ES-I3 (cell line): ENCODE measurements around the gene CDK2AP2.
"Not testable (repeated sequence)": the region's sequence is repeated elsewhere in the genome, so short reads cannot be mapped to it uniquely, and the experiment has no call there.

Source experiments
- H3K36me3 ChIP-seq: 2 replicates; pipeline ENCODE4 v1.6.1; 2013; ENCODE audit warnings: mild to moderate bottlenecking, low read length, control low read depth, moderate library complexity; ENCODE audit not compliant: insufficient read depth
- H3K4me1 ChIP-seq: 2 replicates; pipeline ENCODE4 v1.6.1; 2013; ENCODE audit warnings: mild to moderate bottlenecking, control low read depth, low read length; ENCODE audit not compliant: insufficient read depth
- H3K9ac ChIP-seq: 2 replicates; pipeline ENCODE4 v1.6.1; 2013; ENCODE audit warnings: low read depth, mild to moderate bottlenecking, low read length, moderate library complexity
- H3K9me3 ChIP-seq: 2 replicates; pipeline ENCODE4 v1.6.1; 2013; ENCODE audit warnings: mild to moderate bottlenecking, low read length, moderate library complexity; ENCODE audit not compliant: control insufficient read depth, insufficient read depth

Gene CDK2AP2

GRCh38 chr11:67482827-67483798 is 24.8 kb downstream of the CDK2AP2 start, which contains the start of gene AIP:
AIP (plus strand) TSS chr11:67483026; CDS start chr11:67483159, 133 bp downstream.
- H3K36me3 ChIP-seq = no peaks in the 10 kb centered on the region
- H3K9ac ChIP-seq = peak within 1 kb of the TSS; percentile 84
- 0 out of 2 replicates have a peak, but pooled peaks cover 3% of the 10 kb centered on the region for H3K4me1 ChIP-seq
- H3K9me3 ChIP-seq = no peaks in the 10 kb centered on the region

DNA sequence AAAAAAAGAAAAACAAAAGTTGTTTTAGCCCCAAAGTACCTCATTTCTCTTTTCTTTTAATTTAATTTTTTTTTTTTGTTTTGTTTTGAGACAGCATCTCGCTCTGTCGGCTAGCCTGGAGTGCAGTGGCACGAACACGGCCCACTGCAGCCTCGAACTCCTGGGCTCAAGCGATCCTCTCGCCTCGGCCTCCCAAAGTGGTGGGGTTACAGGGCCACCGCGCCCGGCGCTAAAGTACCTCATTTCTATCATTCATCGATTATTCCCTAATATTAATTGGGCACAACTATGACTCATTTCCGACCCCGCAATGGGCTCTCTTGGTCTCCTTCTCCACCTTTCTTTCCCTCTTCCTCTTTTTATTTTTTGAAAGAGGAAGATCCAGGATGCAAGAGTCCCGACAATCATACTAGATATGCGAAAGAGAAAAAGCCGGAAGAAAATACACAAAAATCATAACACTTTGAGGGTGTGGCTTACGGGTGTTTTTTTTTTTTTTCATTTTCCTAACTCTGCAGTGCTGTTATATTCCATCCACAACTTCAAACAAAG is 25.6 kb downstream of the CDK2AP2 start:
- H3K9ac ChIP-seq = peak overlapping the region; percentile 84
- H3K4me1 ChIP-seq = 0 out of 2 replicates have a peak, but pooled peaks cover 3% of the 10 kb centered on the region
- H3K36me3 ChIP-seq = no peaks in the 10 kb centered on the region
- H3K9me3 ChIP-seq = no peaks in the 10 kb centered on the region

DNA sequence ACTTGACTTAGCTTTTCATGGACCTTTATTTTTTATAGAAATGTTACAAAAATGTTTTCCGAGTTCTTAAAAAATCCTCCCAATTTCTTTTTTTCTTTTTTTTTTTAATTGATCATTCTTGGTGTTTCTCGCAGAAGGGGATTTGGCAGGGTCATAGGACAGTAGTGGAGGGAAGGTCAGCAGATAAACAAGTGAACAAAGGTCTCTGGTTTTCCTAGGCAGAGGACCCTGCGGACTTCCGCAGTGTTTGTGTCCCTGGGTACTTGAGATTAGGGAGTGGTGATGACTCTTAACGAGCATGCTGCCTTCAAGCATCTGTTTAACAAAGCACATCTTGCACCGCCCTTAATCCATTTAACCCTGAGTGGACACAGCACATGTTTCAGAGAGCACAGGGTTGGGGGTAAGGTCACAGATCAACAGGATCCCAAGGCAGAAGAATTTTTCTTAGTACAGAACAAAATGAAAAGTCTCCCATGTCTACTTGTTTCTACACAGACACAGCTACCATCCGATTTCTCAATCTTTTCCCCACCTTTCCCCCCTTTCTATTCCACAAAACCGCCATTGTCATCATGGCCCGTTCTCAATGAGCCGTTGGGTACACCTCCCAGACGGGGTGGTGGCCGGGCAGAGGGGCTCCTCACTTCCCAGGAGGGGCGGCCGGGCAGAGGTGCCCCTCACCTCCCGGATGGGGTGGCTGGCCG is 30.5 kb downstream of the CDK2AP2 start:
- not testable (repeated sequence) for H3K9ac ChIP-seq, H3K4me1 ChIP-seq, H3K36me3 ChIP-seq, H3K9me3 ChIP-seq

DNA sequence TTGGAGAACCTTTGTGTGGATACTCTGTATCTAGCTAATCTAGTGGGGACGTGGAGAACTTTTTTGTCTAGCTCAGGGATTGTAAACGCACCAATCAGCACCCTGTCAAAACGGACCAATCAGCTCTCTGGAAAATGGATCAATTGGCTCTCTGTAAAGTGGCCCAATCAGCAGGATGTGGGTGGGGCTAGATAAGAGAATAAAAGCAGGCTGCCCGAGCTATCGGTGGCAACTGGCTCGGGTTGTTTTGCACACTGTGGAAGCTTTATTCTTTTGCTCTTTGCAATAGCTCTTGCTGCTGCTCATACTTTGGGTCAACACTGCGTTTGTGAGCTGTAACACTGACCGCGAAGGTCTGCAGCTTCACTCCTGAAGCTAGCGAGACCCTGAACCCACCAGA is 31.3 kb downstream of the CDK2AP2 start:
- not testable (repeated sequence) for H3K36me3 ChIP-seq, H3K4me1 ChIP-seq, H3K9ac ChIP-seq, H3K9me3 ChIP-seq

GRCh38 chr11:67472882-67473281 is 35.1 kb downstream of the CDK2AP2 start:
- no peaks in the 10 kb centered on the region for H3K4me1 ChIP-seq
- no peak overlapping the region for H3K9ac ChIP-seq
- H3K9me3 ChIP-seq = no peaks in the 10 kb centered on the region
- H3K36me3 ChIP-seq = no peaks in the 10 kb centered on the region

GRCh38 chr11:67470337-67471002 is 37.5 kb downstream of the CDK2AP2 start:
- H3K9ac ChIP-seq = no peak overlapping the region
- peaks cover 3% of the 10 kb centered on the region; the same call in 1 of the 2 replicates for H3K4me1 ChIP-seq
- H3K9me3 ChIP-seq = no peaks in the 10 kb centered on the region
- H3K36me3 ChIP-seq = no peaks in the 10 kb centered on the region

- Histone ChIP-seq H3K9ac (peak overlapping the region; percentile 64), H3K36me3 (no peaks in the 10 kb centered on the region), H3K4me1 (peaks cover 3% of the 10 kb centered on the region; the same call in 1 of the 2 replicates), H3K9me3 (no peaks in the 10 kb centered on the region)
Measured at GRCh38 chr11:67469508-67469811, 38.5 kb downstream of the CDK2AP2 start.

GRCh38 chr11:67468759-67469507 is 39.0 kb downstream of the CDK2AP2 start, which contains the start of gene TMEM134:
TMEM134 (minus strand) TSS chr11:67469251; CDS start chr11:67469192, 59 bp downstream.
- Histone ChIP-seq H3K4me1 (peaks cover 3% of the 10 kb centered on the region; the same call in 1 of the 2 replicates), H3K9me3 (no peaks in the 10 kb centered on the region), H3K9ac (peak within 1 kb of the TSS; percentile 77), H3K36me3 (no peaks in the 10 kb centered on the region)

DNA sequence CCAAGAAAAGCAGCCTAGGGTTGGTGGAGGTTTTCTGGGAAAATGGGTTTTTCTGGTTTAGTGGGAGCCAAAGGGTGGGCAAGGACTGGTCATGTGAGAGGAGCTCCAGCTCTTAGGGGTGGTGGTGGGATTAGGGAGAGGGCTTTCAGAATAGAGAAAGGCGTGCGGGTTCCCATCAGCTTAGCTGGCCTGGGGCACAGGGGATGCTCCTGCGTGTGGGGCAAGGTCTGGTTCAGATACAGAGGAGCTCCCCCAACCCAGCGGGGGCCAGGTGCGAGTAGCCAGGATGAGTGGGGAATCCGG is 39.6 kb downstream of the CDK2AP2 start:
- Histone ChIP-seq H3K36me3 (no peaks in the 10 kb centered on the region), H3K4me1 (peaks cover 3% of the 10 kb centered on the region), H3K9ac (peak overlapping the region; percentile 77), H3K9me3 (no peaks in the 10 kb centered on the region)

DNA sequence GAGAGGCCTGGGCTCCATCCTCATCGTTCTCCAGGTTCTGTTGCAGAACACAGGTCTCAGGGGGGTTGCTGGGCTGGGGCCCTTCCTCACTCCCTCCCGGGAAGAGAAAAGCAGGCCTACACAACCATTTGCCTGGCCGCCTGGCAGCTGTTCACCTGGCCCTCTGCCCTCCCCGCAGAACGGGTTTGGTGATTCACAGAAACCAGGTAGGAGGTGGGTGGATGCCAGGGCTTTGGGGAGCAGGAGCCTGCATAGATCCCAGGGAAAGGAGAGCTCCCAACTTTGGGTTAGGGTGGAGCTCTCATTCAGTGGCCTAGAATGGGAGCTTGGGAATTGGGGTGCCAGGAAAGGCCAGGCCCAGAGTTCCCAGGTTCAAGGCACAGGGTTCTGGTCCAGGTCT is 39.9 kb downstream of the CDK2AP2 start:
- H3K9ac ChIP-seq = peak overlapping the region; percentile 77
- no peaks in the 10 kb centered on the region for H3K36me3 ChIP-seq
- peaks cover 3% of the 10 kb centered on the region for H3K4me1 ChIP-seq
- H3K9me3 ChIP-seq = no peaks in the 10 kb centered on the region

GRCh38 chr11:67466962-67467771 is 40.8 kb downstream of the CDK2AP2 start:
- Histone ChIP-seq H3K9me3 (no peaks in the 10 kb centered on the region), H3K9ac (no peak overlapping the region), H3K4me1 (peaks cover 3% of the 10 kb centered on the region), H3K36me3 (no peaks in the 10 kb centered on the region)

- H3K9ac ChIP-seq = no peak overlapping the region
- no peaks in the 10 kb centered on the region for H3K9me3 ChIP-seq
- H3K36me3 ChIP-seq = no peaks in the 10 kb centered on the region
- peaks cover 3% of the 10 kb centered on the region for H3K4me1 ChIP-seq
Measured at GRCh38 chr11:67466367-67466766, 41.6 kb downstream of the CDK2AP2 start.

DNA sequence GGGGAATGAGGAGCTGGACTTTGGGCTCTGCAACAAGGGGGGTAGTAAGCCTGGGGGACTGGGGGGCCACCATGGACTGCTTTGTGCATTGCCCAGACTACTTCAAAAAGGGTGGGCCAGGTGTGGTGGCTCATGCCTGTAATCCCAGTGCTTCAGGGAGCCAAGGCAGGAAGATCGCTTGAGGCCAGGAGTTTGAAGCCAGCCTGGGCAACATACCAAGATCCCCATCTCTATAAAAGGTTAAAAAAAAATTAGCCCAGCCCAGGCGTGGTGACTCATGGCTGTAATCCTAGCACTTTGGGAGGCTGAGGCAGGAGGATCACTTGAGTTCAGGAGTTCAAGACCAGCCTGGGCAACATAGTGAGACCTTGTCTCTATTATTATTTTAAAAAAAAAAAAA is 42.4 kb downstream of the CDK2AP2 start:
- H3K36me3 ChIP-seq, H3K4me1 ChIP-seq, H3K9me3 ChIP-seq: not testable (repeated sequence)
- peak overlapping the region; percentile 42; the same call in 1 of the 2 replicates for H3K9ac ChIP-seq
